Peyer's patch (tissue), 4 donors: Measurements from ENCODE around the gene NID1.

Experiments used
- POLR2A ChIP-seq, 2 donors: fragments of 450-650 bp; IDR thresholded peaks; one replicate each; pipeline ENCODE4 v1.5.1; 2017; ENCODE audit warnings: antibody characterized with exemption in 2 of 2, mild to moderate bottlenecking in 2 of 2, moderate library complexity in 2 of 2
- TF ChIP-seq, protein P1 (sequence below), 6 experiments: fragments of 450-650 bp in 4 of 6; fragments of 200-600 bp in 2 of 6; sonication (generic) in 1 of 6; IDR thresholded peaks; one replicate each; pipeline ENCODE4 v1.5.1; 2017 to 2019; ENCODE audit warnings: antibody characterized with exemption in 6 of 6, mild to moderate bottlenecking in 3 of 6, moderate library complexity in 1 of 6

DNA sequence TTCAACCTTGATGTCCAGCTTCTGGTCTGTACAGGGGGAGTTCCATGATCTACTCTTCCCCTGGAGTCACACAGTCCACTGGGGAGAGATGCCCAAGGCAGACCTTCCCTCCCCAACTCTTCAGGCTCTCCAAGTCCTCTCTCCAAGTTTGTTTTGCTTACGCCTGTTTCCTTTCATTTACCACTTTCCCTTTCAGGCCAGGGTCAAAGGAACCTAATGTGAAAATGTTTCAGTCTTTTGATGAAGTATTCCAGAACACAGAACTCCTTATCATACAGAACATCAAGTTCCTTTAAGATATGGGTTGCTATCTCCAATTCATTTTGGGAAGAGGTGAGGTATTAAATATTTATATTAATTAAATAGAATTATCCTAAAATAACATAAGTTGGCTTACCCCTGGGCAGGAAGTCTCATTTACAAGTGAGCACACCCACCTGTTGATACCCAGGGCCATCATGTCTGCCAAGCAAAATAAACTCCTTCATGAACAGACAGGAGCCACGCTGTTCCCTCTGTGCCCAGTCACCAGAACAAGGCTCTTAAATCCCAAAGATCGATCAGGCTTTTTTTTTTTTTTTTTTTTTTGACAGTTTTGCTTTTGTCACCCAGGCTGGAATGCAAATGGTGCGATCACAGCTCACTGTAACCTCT lies 116.0 kb downstream of the NID1 start:
- no peak for TF ChIP-seq POLR2A (IDR thresholded peaks at IDR 0.05)
- TF ChIP-seq, protein P1, sequence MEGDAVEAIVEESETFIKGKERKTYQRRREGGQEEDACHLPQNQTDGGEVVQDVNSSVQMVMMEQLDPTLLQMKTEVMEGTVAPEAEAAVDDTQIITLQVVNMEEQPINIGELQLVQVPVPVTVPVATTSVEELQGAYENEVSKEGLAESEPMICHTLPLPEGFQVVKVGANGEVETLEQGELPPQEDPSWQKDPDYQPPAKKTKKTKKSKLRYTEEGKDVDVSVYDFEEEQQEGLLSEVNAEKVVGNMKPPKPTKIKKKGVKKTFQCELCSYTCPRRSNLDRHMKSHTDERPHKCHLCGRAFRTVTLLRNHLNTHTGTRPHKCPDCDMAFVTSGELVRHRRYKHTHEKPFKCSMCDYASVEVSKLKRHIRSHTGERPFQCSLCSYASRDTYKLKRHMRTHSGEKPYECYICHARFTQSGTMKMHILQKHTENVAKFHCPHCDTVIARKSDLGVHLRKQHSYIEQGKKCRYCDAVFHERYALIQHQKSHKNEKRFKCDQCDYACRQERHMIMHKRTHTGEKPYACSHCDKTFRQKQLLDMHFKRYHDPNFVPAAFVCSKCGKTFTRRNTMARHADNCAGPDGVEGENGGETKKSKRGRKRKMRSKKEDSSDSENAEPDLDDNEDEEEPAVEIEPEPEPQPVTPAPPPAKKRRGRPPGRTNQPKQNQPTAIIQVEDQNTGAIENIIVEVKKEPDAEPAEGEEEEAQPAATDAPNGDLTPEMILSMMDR (IDR thresholded peaks at IDR 0.05) = no peak
